A673 (cell line): ENCODE results near the gene AFF1.

Experiments used
- EZH2 ChIP-seq: fragments of 200-600 bp; sonication (generic); IDR thresholded peaks from 2 replicates; pipeline ENCODE4 v1.6.1; 2017; ENCODE audit warnings: borderline replicate concordance, low read depth, mild to moderate bottlenecking, mixed read lengths, antibody characterized with exemption, low read length; ENCODE audit not compliant: poor library complexity, severe bottlenecking
- TF ChIP-seq, protein P1 (sequence below): fragments of 300-800, 200-600 bp; sonication (generic); conservative IDR thresholded peaks from 2 replicates; pipeline ENCODE4 v1.5.1; 2017; ENCODE audit warnings: low read depth, mild to moderate bottlenecking, antibody characterized with exemption, low read length, moderate library complexity, mixed read lengths

DNA sequence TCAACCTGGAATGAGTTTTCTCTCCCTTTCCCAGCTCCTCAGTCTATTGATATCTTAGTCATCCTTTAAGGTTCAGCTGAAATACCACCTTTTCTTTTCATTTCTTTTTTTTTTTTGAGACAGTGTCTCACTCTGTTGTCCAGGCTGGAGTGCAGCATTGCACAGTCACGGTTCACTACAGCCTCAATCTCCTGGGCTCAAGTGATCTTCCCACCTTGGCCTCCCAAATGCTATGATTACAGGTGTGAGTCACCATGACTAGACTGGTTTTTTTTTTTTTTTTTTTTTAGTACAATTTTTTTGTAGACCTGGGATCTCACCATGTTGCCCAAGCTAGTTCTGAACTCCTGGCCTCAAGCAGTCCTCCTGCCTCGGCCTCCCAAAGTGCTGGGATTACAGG, 28.9 kb downstream of the AFF1 start:
- TF ChIP-seq, protein P1, sequence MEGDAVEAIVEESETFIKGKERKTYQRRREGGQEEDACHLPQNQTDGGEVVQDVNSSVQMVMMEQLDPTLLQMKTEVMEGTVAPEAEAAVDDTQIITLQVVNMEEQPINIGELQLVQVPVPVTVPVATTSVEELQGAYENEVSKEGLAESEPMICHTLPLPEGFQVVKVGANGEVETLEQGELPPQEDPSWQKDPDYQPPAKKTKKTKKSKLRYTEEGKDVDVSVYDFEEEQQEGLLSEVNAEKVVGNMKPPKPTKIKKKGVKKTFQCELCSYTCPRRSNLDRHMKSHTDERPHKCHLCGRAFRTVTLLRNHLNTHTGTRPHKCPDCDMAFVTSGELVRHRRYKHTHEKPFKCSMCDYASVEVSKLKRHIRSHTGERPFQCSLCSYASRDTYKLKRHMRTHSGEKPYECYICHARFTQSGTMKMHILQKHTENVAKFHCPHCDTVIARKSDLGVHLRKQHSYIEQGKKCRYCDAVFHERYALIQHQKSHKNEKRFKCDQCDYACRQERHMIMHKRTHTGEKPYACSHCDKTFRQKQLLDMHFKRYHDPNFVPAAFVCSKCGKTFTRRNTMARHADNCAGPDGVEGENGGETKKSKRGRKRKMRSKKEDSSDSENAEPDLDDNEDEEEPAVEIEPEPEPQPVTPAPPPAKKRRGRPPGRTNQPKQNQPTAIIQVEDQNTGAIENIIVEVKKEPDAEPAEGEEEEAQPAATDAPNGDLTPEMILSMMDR, result no peak
- no peak for TF ChIP-seq EZH2
